ENCODE results near the gene CFAP54. TPM values are rescaled to one million over a fixed set of nuclear protein-coding genes. Genes with fewer than 3 reads are reported as not detected.

The CFAP54 gene
- total RNA-seq, 1 donor from 2014 or later = 0.54 TPM

DNA sequence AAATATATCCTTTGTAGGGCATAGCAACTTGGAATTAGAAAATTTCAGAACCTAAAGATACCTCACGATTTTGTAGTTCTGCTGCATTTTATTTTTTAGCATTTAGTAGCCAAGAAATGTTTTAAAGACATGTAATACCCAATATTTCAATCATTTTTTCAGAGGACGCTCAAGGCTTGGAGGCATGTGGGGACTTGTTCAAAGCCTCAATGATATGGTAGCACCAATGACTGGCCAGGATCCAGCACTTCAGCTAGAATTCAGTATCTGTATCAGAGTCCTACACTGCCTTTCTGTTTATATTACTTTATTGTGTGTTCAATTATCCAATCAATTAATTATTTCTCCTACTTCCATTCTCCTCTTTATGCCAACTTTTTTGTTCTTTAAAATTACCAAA lies 262.8 kb downstream of the CFAP54 start:
- Mint-ChIP-seq H3K27me3 (ENCODE audit: low read depth) (no peaks in the 10 kb centered on the region), H3K36me3 (no peaks in the 10 kb centered on the region), H3K4me3 (no peak overlapping the region), H3K9me3 (peaks cover 8% of the 10 kb centered on the region), H3K4me1 (peaks cover 5% of the 10 kb centered on the region), H3K27ac (no peak overlapping the region)
- TF ChIP-seq, protein P1, sequence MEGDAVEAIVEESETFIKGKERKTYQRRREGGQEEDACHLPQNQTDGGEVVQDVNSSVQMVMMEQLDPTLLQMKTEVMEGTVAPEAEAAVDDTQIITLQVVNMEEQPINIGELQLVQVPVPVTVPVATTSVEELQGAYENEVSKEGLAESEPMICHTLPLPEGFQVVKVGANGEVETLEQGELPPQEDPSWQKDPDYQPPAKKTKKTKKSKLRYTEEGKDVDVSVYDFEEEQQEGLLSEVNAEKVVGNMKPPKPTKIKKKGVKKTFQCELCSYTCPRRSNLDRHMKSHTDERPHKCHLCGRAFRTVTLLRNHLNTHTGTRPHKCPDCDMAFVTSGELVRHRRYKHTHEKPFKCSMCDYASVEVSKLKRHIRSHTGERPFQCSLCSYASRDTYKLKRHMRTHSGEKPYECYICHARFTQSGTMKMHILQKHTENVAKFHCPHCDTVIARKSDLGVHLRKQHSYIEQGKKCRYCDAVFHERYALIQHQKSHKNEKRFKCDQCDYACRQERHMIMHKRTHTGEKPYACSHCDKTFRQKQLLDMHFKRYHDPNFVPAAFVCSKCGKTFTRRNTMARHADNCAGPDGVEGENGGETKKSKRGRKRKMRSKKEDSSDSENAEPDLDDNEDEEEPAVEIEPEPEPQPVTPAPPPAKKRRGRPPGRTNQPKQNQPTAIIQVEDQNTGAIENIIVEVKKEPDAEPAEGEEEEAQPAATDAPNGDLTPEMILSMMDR (IDR thresholded peaks at IDR 0.05; ENCODE audit: unreplicated experiment) = no peak
- DNase-seq (ENCODE audit: low spot score in 2 of 2, unreplicated experiment in 2 of 2) = no peak

DNA sequence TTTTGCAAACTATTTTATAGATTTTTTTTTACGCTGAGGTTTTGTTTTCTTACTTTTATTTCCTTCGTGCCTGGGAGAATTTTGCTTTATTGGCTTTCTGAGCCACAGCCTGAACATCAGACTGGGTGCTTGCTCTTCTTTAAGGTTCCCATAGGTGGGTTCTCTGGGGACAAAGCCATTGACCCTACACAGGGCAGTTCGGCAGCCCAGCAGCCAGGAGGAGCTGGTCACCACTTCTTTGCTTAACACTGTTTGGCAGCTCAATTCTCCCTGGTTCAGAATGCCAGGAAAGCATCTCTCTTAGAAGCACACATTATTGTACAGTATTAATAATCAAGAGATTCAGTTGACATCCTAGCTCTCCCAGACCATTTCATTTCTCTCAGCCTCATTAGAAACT lies 276.9 kb downstream of the CFAP54 start:
- Mint-ChIP-seq H3K27me3 (ENCODE audit: low read depth) (peaks cover 7% of the 10 kb centered on the region), H3K4me1 (peaks cover 16% of the 10 kb centered on the region), H3K4me3 (no peak overlapping the region), H3K27ac (no peak overlapping the region), H3K36me3 (no peaks in the 10 kb centered on the region), H3K9me3 (no peaks in the 10 kb centered on the region)
- DNase-seq (ENCODE audit: low spot score in 2 of 2, unreplicated experiment in 2 of 2) = no peak
- TF ChIP-seq, protein P1 (IDR thresholded peaks at IDR 0.05; ENCODE audit: unreplicated experiment) = no peak

DNA sequence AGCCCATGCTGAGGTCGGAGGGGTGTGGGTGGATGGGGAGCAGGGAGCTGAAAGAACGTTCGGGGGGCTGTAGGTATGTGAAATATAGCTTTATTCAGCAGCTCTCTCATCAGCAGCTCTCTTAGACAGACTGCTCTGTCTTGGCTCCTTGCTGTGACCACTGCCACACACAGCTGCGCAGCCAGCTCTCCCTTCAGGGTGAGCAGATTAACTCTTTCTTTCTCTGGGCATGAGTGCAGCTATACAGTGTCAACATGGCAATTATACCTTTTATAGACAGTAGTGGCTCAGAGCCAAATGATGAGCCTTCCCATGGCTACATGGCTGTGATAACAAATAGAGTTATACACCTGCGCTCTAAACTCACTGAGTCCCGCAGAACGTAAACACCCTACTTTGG lies 280.0 kb downstream of the CFAP54 start:
- Mint-ChIP-seq H3K4me3 (no peak overlapping the region), H3K9me3 (peaks cover 4% of the 10 kb centered on the region)
- no peak for DNase-seq (ENCODE audit: low spot score in 2 of 2, unreplicated experiment in 2 of 2)

DNA sequence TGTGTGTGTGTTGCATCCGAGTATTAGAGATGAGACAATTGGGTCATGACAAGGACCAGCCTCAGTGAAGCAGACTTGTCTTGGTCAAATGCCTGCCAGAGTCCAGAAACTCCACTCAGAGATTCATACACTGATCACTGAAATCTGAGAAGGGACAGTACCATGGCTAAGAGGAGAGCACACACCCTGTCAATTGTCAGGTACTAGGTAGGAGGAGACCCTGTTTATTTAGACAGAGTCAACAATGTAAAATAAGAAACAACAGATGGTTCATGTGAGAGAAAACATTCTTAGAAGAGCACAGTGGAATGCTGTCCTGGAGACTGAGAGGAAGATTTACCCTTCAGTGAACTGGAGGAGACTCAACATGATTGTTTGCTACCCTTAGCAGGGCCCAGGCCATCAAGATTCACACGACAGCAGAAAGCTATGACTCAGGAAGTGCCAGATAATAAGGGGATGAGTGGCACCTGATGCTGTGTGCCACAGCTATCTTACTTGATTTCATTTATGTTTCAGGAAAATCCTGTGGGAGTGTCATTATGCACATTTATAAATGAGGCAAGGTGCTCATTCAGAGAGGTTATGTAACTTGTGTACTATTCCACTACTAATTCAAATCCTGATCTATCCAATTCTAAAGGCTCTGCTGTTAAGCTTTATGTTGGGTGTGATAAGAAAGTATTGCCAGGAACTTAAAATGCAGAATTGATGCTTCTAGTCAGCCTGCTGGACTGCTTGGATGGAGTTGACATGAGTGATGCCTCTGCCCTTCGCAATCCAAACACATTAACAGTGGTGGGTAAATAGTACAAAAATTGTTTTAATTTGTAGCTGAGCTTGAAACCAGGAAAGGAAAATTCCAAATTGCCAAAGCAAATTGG lies 281.1 kb downstream of the CFAP54 start:
- Mint-ChIP-seq H3K27me3 (ENCODE audit: low read depth) (no peaks in the 10 kb centered on the region), H3K4me1 (peaks cover 16% of the 10 kb centered on the region), H3K36me3 (no peaks in the 10 kb centered on the region), H3K27ac (no peak overlapping the region), H3K4me3 (no peak overlapping the region), H3K9me3 (peaks cover 4% of the 10 kb centered on the region)
- DNase-seq (ENCODE audit: low spot score in 2 of 2, unreplicated experiment in 2 of 2) = no peak
- TF ChIP-seq, protein P1 (IDR thresholded peaks at IDR 0.05; ENCODE audit: unreplicated experiment) = no peak

More for the DNA sequence above, 280.0 kb downstream of the CFAP54 start:
- H3K4me1 Mint-ChIP-seq = peaks cover 16% of the 10 kb centered on the region
- H3K27me3 Mint-ChIP-seq (ENCODE audit: low read depth) = no peaks in the 10 kb centered on the region
- TF ChIP-seq, protein P1 (IDR thresholded peaks at IDR 0.05; ENCODE audit: unreplicated experiment) = no peak
- H3K27ac Mint-ChIP-seq = peak overlapping the region; percentile 64
- H3K36me3 Mint-ChIP-seq = no peaks in the 10 kb centered on the region

DNA sequence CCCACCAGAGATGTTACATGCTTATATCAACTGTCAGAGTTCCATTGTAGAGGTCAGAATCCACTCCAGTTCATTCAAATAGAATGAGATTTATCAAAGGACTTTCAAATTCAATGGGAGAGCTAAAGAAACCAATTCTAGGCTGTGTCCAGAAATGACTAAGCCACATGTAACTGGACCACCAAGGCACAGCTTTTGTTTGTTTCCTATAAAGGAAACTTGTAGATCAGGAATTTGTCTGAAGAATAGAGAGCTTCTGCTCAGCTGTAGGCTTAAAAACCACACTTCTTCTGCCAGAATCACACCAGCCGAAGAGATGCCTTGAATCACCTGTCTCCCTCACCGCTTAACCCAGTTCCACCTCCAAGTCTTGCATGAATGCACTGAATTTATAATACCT lies 283.7 kb downstream of the CFAP54 start:
- Mint-ChIP-seq H3K4me1 (peaks cover 16% of the 10 kb centered on the region), H3K4me3 (no peak overlapping the region), H3K9me3 (peaks cover 4% of the 10 kb centered on the region), H3K27ac (no peak overlapping the region), H3K36me3 (no peaks in the 10 kb centered on the region), H3K27me3 (ENCODE audit: low read depth) (no peaks in the 10 kb centered on the region)
- DNase-seq (ENCODE audit: low spot score in 2 of 2, unreplicated experiment in 2 of 2) = no peak
- TF ChIP-seq, protein P1 (IDR thresholded peaks at IDR 0.05; ENCODE audit: unreplicated experiment) = no peak
